Suppressor macrophage (primary cell): ENCODE data around the gene CNNM4.
"Not testable (repeated sequence)": the region's sequence is repeated elsewhere in the genome, so short reads cannot be mapped to it uniquely, and the experiment has no call there.

Source experiments
- DNase-seq, 4 experiments: peaks; one replicate each; pipeline ENCODE4 v3.0.0-alpha.2; 2020 to 2022

CNNM4 gene

GRCh38 chr2:96795076-96795475 lies 34.4 kb downstream of the CNNM4 start:
- DNase-seq, result no peak

GRCh38 chr2:96796497-96796896 lies 35.8 kb downstream of the CNNM4 start:
- not testable (repeated sequence) for DNase-seq

DNA sequence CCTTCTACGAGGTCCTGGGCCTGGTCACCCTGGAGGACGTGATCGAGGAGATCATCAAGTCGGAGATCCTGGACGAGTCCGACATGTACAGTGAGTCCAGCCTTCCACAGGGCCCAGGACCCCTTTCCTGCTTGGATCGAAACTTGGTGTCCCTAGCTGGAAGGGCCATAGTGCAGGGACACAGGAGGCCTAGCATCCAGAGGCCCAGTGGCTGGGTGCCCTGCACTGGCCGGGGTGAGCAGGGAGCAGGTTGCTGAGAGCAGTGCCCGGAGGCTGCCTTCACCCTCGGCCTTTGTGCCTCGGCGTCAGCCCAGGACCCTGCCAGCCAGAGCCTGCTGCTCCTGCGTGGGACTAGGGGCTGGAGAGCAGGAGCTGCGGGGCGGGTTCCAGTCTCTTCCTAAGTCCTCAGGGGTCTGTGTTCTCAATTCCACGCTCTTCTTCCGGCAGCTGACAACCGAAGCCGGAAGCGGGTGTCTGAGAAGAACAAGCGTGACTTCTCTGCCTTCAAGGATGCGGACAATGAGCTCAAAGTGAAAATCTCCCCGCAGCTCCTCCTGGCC lies 36.4 kb downstream of the CNNM4 start:
- DNase-seq, result no peak

- DNase-seq, result no peak
Measured at GRCh38 chr2:96798733-96799622, 38.3 kb downstream of the CNNM4 start.

DNA sequence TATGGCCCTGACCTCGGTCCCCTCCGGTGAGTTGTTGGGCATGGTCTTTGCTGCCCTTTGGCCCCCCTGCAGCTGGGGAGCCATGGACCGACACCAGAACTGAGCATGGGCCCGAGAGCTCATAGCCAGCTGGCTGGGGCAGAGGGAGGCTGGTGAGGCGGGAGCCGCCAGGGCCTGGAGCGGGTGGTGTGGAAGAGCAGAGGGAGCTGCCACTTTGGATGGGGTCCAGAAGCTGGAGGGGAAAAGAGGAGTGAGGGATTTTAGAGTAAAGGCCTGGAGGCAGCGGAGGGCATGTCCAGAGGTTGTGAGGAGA lies 38.9 kb downstream of the CNNM4 start:
- DNase-seq, result no peak

DNA sequence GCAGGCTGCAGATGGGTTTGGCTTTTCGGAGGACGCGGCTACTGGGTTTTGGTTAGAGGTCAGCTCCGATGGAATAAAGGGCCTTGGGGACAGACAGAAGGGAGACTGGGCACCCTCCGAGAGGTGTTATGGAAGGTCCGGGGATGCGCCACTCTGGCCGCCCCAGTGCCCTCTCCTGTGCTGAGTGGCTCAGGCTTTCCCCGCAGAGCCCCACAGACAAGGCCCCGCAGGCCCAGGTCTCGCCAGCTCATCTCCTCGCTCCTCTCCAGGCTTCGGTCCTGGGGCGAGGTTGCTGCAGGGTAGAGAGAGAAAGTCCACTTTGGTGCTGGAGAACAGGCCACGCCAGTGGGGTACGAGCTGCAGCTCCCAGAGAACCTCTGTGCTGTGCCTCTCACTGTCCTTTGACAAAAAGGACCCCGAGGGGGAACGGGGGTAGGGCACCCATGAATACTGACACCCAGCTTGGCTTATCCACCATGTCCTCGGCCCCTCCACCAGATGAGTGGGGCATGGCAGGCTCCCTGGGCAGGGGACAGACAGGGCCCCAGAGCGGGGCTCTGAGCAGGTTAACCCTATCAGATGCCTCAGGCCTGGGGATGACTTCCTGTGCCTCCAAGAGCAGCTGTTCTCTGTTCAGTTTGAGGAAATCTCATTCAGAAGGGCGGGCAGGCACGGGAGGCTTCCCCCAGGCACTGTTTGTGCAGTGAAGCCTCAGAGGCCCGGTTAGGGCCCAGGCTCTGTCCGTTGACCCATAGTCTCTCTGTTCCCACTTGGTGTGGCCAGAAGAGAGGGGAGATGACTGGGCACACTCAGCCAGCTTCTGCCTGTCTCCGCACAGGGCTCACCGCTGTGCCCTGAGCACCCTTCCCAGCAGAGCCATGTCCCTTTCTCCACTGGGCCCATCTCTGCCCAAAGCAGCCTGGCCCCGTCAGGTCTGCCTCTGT lies 39.6 kb downstream of the CNNM4 start:
- no peak for DNase-seq

GRCh38 chr2:96801005-96801785 lies 40.5 kb downstream of the CNNM4 start:
- peak; percentile 55 to 73 (median 60) for DNase-seq

DNA sequence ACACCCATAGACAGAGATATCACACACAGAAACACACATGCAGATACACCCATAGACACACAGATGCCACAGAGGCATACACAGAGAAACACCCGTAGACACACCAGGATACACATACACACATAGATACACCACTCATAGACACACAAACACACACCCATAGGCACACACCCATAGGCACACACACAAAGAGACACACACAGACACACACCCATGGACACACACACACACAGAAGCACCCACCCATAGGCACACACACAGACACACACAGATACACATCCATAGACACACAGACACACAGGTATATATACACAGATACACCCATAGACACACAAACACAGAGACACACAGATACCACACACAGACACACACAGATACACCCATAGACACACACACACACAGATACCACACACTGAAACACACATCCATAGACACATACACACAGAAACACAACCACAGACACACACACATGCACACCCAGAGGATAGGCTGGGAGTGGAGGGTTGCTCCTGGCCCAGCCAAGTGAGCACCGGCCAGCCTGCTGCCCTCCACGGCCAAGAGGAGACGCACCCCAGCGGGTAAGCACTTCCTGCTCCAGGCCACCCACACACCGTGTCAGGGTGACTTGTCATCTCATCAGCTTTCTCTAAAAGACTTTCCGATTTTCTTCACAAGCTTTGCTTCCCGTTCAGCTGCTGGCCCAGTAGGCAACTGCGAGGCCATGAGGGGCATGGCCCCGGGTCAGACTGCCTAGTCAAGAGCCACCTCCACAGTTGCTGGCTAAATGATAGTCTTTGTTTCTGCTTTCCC lies 41.3 kb downstream of the CNNM4 start:
- DNase-seq, result peak; percentile 63 to 82 (median 78)

GRCh38 chr2:96802721-96803120 lies 42.0 kb downstream of the CNNM4 start:
- no peak for DNase-seq

DNA sequence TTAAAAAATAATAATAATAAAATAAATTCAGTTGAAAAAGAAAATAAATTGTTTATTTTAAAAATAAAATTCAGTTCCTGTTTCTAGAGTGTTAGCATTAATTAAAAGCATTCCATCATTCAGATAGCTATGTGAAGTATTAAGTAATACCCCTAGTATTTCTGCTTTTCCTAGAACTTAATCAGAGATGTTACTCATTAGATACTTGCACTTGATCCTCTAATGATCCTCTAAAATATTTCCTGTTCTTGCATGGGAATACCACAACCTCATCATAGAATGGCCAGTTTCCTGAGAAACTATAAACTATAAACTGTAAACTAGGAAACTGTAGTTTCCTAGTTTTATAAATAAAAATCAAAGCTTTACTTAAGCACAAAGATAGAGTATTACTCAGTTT lies 44.3 kb downstream of the CNNM4 start:
- DNase-seq, result peak in 2 of 4 experiments; percentile 16 to 41

DNA sequence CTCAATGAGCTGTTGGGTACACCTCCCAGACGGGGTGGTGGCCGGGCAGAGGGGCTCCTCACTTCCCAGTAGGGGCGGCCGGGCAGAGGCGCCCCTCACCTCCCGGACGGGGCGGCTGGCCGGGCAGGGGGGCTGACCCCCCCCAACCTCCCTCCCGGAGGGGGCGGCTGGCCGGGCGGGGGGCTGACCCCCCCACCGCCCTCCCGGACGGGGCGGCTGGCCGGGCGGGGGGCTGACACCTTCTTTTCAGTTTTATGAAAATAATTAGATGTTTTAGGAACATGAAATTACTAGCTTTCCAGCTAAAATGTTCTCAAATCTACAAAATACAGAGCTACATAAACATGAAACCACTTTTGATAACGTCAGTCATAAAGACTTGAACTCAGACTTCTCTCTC lies 45.2 kb downstream of the CNNM4 start:
- not testable (repeated sequence) for DNase-seq

- no peak for DNase-seq
Measured at GRCh38 chr2:96806468-96807126, 45.9 kb downstream of the CNNM4 start.

DNA sequence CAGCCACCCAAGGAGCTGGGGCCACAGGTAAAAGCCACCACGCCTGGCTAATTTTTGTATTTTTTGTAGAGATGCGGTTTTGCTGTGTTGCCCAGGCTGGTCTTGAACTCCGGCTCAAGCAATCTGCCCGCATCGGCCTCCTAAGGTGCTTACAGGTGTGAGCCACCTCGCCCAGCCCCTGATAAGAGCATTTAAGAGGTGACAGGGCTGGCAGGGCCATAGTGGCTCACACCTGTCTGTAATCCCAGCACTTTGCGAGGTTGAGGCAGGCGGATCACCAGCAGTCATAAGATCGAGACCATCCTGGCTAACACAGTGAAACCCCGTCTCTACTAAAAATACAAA lies 46.4 kb downstream of the CNNM4 start:
- no peak for DNase-seq

DNA sequence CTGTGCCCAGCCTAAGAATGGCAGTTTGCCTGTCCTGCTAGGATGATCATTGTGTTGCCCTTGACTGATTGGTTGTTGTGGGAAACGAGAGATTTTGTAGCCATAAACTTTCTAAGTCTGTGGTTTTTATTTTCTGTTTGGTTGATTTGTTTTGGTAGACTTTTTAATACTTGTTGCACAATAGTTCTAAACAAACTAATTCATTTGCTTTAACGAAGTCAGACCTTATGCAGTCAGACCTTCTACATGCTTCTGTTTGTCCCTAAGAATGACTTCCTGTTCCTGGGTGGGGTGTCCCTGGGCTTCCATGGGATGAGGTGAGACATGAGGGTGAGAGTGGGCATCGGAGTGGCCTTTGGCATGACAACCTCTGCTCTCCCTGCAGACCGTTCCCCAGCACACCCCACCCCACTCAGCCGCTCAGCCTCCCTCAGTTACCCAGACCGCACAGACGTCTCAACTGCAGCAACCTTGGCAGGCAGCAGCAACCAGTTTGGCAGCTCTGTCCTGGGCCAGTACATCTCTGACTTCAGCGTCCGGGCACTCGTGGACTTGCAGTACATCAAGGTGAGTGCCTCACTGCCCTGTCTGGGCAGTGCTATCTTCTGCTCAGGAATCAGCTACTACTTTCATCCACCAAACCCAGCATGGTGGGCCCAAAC lies 47.6 kb downstream of the CNNM4 start:
- DNase-seq, result no peak

GRCh38 chr2:96809216-96809882 lies 48.6 kb downstream of the CNNM4 start:
- DNase-seq, result no peak

- no peak for DNase-seq
Measured at GRCh38 chr2:96809951-96810782, 49.5 kb downstream of the CNNM4 start.

- DNase-seq, result no peak
Measured at GRCh38 chr2:96810783-96811192, 50.1 kb downstream of the CNNM4 start.

DNA sequence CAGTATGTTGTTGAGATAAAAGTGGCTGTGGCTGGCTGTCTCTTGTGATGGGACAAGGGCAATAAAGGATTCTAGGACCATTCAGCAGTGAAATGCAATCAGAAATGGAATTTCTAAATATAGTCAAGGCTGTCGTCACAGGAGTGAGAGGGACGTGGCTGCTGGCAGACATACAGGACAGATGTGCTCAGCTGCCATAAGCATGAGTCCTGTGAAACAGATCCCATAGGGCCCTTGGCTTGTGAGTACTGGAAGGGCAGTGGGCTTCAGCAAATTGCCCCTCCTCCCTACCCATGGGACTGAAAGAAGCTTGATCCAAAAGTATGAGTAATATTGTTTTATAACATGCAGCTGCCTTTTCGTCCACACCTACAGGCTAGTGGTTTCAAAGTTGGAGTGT lies 51.2 kb downstream of the CNNM4 start:
- no peak for DNase-seq

DNA sequence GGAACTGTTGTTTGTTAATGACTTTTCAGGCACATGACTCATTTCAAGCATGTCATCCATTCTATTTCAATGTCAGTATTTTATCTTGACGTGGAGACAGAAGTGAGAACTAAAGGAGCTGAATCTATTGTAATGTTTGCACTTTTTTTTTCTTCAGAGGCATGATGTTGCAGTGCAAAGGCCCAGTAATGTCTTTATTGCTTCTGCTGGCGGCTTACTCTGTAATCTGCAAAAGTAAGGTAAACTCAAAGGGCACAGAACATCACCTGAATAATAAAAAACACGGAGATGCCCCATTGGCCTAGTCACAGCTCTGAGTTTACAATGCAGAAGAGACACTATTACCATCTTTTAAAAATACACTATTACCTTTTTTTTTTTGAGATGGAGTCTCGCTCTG lies 53.0 kb downstream of the CNNM4 start:
- DNase-seq, result no peak
